H9 (cell line): ENCODE data around the gene IGF2. TPM values are rescaled to one million over a fixed set of nuclear protein-coding genes. Genes with fewer than 3 reads are reported as not detected.

Experiments used
- DNase-seq: peaks from one replicate; pipeline ENCODE4 v3.0.0-alpha.2; 2017
- H2AFZ ChIP-seq: one replicate; pipeline ENCODE4 v1.6.1; 2013; ENCODE audit warnings: mild to moderate bottlenecking, low read length, control low read depth, moderate library complexity
- H2AK5ac ChIP-seq: 2 replicates; pipeline ENCODE4 v1.6.1; 2013; ENCODE audit warnings: low read length, control low read depth, mixed read lengths; ENCODE audit not compliant: insufficient read length
- H2BK120ac ChIP-seq: one replicate; pipeline ENCODE4 v1.6.1; 2013; ENCODE audit warnings: low read depth, mild to moderate bottlenecking, low read length, control low read depth, inconsistent platforms; ENCODE audit not compliant: poor library complexity, severe bottlenecking
- H2BK12ac ChIP-seq: 2 replicates; pipeline ENCODE4 v1.6.1; 2013; ENCODE audit warnings: low read length, control low read depth, mixed read lengths, low read depth; ENCODE audit not compliant: insufficient read length
- H2BK15ac ChIP-seq: 2 replicates; pipeline ENCODE4 v1.6.1; 2013; ENCODE audit warnings: low read depth, low read length, control low read depth
- H2BK20ac ChIP-seq: one replicate; pipeline ENCODE4 v1.6.1; 2013; ENCODE audit warnings: low read depth, mild to moderate bottlenecking, low read length, control low read depth, inconsistent platforms; ENCODE audit not compliant: poor library complexity, severe bottlenecking
- H2BK5ac ChIP-seq: 2 replicates; pipeline ENCODE4 v1.6.1; 2013; ENCODE audit warnings: low read length, control low read depth, mixed read lengths; ENCODE audit not compliant: insufficient read length
- H3K14ac ChIP-seq: 2 replicates; pipeline ENCODE4 v1.6.1; 2013; ENCODE audit warnings: low read length, control low read depth; ENCODE audit not compliant: insufficient read depth
- H3K18ac ChIP-seq: 2 replicates; pipeline ENCODE4 v1.6.1; 2013; ENCODE audit warnings: low read depth, mild to moderate bottlenecking, mixed read lengths, low read length, control low read depth; ENCODE audit not compliant: insufficient read length
- H3K23ac ChIP-seq: 2 replicates; pipeline ENCODE4 v1.6.1; 2013; ENCODE audit warnings: low read length, control low read depth, mixed read lengths, low read depth; ENCODE audit not compliant: insufficient read length
- H3K23me2 ChIP-seq: 2 replicates; pipeline ENCODE4 v1.6.1; 2013; ENCODE audit warnings: low read depth, mild to moderate bottlenecking, mixed read lengths, low read length, control low read depth; ENCODE audit not compliant: insufficient read length, poor library complexity, severe bottlenecking
- H3K27ac ChIP-seq: 2 replicates; pipeline ENCODE4 v1.5.1; 2013; ENCODE audit warnings: low read length, control low read depth, mixed read lengths, low read depth; ENCODE audit not compliant: insufficient read length
- H3K27me3 ChIP-seq: 2 replicates; pipeline ENCODE4 v1.6.1; 2013; ENCODE audit warnings: low read length, control low read depth, inconsistent platforms; ENCODE audit not compliant: insufficient read depth
- H3K4ac ChIP-seq: 2 replicates; pipeline ENCODE4 v1.6.1; 2013; ENCODE audit warnings: low read depth, mild to moderate bottlenecking, control low read depth, inconsistent platforms, low read length, moderate library complexity
- H3K4me1 ChIP-seq: 2 replicates; pipeline ENCODE4 v1.6.1; 2013; ENCODE audit warnings: low read length, control low read depth, inconsistent platforms; ENCODE audit not compliant: insufficient read depth
- H3K4me2 ChIP-seq: 2 replicates; pipeline ENCODE4 v1.6.1; 2013; ENCODE audit warnings: low read length, control low read depth, mixed read lengths; ENCODE audit not compliant: insufficient read length, insufficient read depth
- H3K56ac ChIP-seq: 2 replicates; pipeline ENCODE4 v1.6.1; 2013; ENCODE audit warnings: low read depth, mild to moderate bottlenecking, mixed read lengths, low read length, control low read depth; ENCODE audit not compliant: insufficient read length
- H3K79me1 ChIP-seq: 2 replicates; pipeline ENCODE4 v1.6.1; 2013; ENCODE audit warnings: low read depth, mild to moderate bottlenecking, moderate library complexity, low read length, control low read depth, inconsistent platforms; ENCODE audit not compliant: insufficient read depth, poor library complexity, severe bottlenecking
- H3K79me2 ChIP-seq: 2 replicates; pipeline ENCODE4 v1.6.1; 2013; ENCODE audit warnings: low read length, control low read depth, inconsistent platforms; ENCODE audit not compliant: insufficient read depth
- H3K9ac ChIP-seq: 2 replicates; pipeline ENCODE4 v1.6.1; 2013; ENCODE audit warnings: low read length, control low read depth, mixed read lengths; ENCODE audit not compliant: insufficient read length; ENCODE audit errors: extremely low read depth
- H3K9me3 ChIP-seq: one replicate; pipeline ENCODE4 v1.6.1; 2013; ENCODE audit warnings: low read depth, low read length, inconsistent platforms; ENCODE audit not compliant: control insufficient read depth
- H3T11ph ChIP-seq: one replicate; pipeline ENCODE4 v1.6.1; 2013; ENCODE audit warnings: mild to moderate bottlenecking, low read length, control low read depth, inconsistent platforms
- H4K20me1 ChIP-seq: one replicate; pipeline ENCODE4 v1.6.1; 2013; ENCODE audit not compliant: control insufficient read depth, insufficient read length, insufficient read depth
- H4K5ac ChIP-seq: 2 replicates; pipeline ENCODE4 v1.6.1; 2013; ENCODE audit warnings: low read depth, mild to moderate bottlenecking, mixed read lengths, low read length, control low read depth; ENCODE audit not compliant: insufficient read length
- H4K8ac ChIP-seq: replicated peaks from 2 replicates; pipeline ENCODE4 v1.6.1; 2013; ENCODE audit warnings: low read length, control low read depth, mixed read lengths, low read depth; ENCODE audit not compliant: insufficient read length
- H4K91ac ChIP-seq: 2 replicates; pipeline ENCODE4 v1.6.1; 2013; ENCODE audit warnings: low read depth, mild to moderate bottlenecking, moderate library complexity, mixed read lengths, low read length, control low read depth; ENCODE audit not compliant: insufficient read length
- H3K27ac Mint-ChIP-seq, 3 experiments: 2 replicates in 2 of 3; 3 replicates in 1 of 3; pipeline ENCODE4 v1.8.0; 2020 to 2021; ENCODE audit warnings: mixed read lengths in 3 of 3, mild to moderate bottlenecking in 1 of 3, moderate library complexity in 1 of 3
- H3K27me3 Mint-ChIP-seq: 2 replicates; pipeline ENCODE4 v1.8.0; 2021; ENCODE audit warnings: low read depth, mild to moderate bottlenecking, moderate library complexity, mixed read lengths
- H3K36me3 Mint-ChIP-seq, 3 experiments: 2 replicates in 2 of 3; 3 replicates in 1 of 3; pipeline ENCODE4 v1.8.0; 2020 to 2021; ENCODE audit warnings: low read depth in 3 of 3, mixed read lengths in 3 of 3; ENCODE audit not compliant: insufficient read depth in 1 of 3
- H3K4me1 Mint-ChIP-seq, 2 experiments: 2 replicates each; pipeline ENCODE4 v1.8.0; 2020; ENCODE audit warnings: mixed read lengths in 2 of 2
- H3K4me3 Mint-ChIP-seq, 2 experiments: 2 replicates in 1 of 2; 3 replicates in 1 of 2; pipeline ENCODE4 v1.8.0; 2020 to 2021; ENCODE audit warnings: mild to moderate bottlenecking in 2 of 2, mixed read lengths in 2 of 2, moderate library complexity in 1 of 2
- H3K9me3 Mint-ChIP-seq, 2 experiments: 2 replicates in 1 of 2; 3 replicates in 1 of 2; pipeline ENCODE4 v1.8.0; 2020; ENCODE audit warnings: mild to moderate bottlenecking in 2 of 2, mixed read lengths in 2 of 2, moderate library complexity in 1 of 2
- WGBS: extraction: QIAGEN DNeasy Blood & Tissue Kit; methylation state at CpG from one replicate; pipeline ENCODE4 v1.1.7; 2013; ENCODE audit warnings: missing lambda C conversion rate, low lambda C conversion rate, mixed read lengths; ENCODE audit not compliant: insufficient read length; ENCODE audit errors: extremely low coverage; 5-methylcytosine and 5-hydroxymethylcytosine counted together
- total RNA-seq: library from RNA; stranded (reverse); gene quantifications from 2 replicates; pipeline ENCODE4 v1.2.1, GENCODE V29; 2021
- TF ChIP-seq, protein P1 (sequence below): fragments of 200-600 bp; sonication (generic); conservative IDR thresholded peaks from 3 replicates; pipeline ENCODE4 v1.8.0; 2021; ENCODE audit warnings: antibody characterized with exemption, mild to moderate bottlenecking

Gene IGF2
- total RNA-seq, 1 experiment from 2014 or later, result 2.8 TPM

DNA sequence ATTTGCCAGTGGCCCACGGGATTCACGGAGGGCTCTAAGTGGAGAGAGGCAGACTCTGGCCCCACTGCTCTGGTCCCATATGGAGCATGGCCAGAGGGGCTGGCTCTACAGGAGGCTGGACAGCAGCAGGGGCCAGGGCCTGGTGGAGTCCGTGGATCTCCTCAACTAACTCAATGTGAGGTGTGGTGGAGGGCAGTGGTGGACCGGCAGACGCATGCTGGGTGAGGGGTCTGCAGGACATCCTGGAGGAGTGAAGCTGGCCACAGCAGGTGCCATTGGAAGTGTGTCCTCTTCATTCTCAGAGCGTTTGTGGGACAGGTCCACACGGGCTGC is 15.6 kb downstream of the IGF2 start:
- no peak overlapping the region for H2BK5ac ChIP-seq
- H3K14ac ChIP-seq, result no peak overlapping the region
- H3K9ac ChIP-seq, result no peak overlapping the region
- H2BK120ac ChIP-seq, result no peak overlapping the region
- no peak overlapping the region for H2AFZ ChIP-seq
- H3K27me3 ChIP-seq, result no peaks in the 10 kb centered on the region
- H4K5ac ChIP-seq, result no peak overlapping the region
- H2BK12ac ChIP-seq, result no peak overlapping the region
- no peaks in the 10 kb centered on the region for H3K23me2 ChIP-seq
- H3K9me3 ChIP-seq, result no peaks in the 10 kb centered on the region
- no peaks in the 10 kb centered on the region for H3K4me1 ChIP-seq
- H3K27ac ChIP-seq, result no peak overlapping the region
- no peak overlapping the region for H4K8ac ChIP-seq
- WGBS, result no CpG with 5 or more reads among the region's 7 CpGs
- H2BK20ac ChIP-seq, result no peak overlapping the region
- H3K4ac ChIP-seq, result no peak overlapping the region
- no peak overlapping the region for H3K18ac ChIP-seq
- no peak overlapping the region for H4K91ac ChIP-seq
- no peaks in the 10 kb centered on the region; a peak in 1 of 5 replicates for H3K9me3 Mint-ChIP-seq
- H3K36me3 Mint-ChIP-seq, result no peaks in the 10 kb centered on the region
- no peak overlapping the region for H3K56ac ChIP-seq
- peaks cover 41% of the 10 kb centered on the region for H3K27me3 Mint-ChIP-seq
- no peaks in the 10 kb centered on the region for H3K79me2 ChIP-seq
- no peaks in the 10 kb centered on the region for H4K20me1 ChIP-seq
- no peak overlapping the region for H3K23ac ChIP-seq
- peaks cover 0 to 14% of the 10 kb centered on the region in 2 experiments; a peak in 2 of 4 replicates for H3K4me1 Mint-ChIP-seq
- H2AK5ac ChIP-seq, result no peak overlapping the region
- TF ChIP-seq, protein P1, sequence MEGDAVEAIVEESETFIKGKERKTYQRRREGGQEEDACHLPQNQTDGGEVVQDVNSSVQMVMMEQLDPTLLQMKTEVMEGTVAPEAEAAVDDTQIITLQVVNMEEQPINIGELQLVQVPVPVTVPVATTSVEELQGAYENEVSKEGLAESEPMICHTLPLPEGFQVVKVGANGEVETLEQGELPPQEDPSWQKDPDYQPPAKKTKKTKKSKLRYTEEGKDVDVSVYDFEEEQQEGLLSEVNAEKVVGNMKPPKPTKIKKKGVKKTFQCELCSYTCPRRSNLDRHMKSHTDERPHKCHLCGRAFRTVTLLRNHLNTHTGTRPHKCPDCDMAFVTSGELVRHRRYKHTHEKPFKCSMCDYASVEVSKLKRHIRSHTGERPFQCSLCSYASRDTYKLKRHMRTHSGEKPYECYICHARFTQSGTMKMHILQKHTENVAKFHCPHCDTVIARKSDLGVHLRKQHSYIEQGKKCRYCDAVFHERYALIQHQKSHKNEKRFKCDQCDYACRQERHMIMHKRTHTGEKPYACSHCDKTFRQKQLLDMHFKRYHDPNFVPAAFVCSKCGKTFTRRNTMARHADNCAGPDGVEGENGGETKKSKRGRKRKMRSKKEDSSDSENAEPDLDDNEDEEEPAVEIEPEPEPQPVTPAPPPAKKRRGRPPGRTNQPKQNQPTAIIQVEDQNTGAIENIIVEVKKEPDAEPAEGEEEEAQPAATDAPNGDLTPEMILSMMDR, result no peak
- H3T11ph ChIP-seq, result no peak overlapping the region
- no peak overlapping the region for H3K27ac Mint-ChIP-seq
- no peak overlapping the region; a peak in 1 of 5 replicates for H3K4me3 Mint-ChIP-seq
- no peaks in the 10 kb centered on the region for H3K79me1 ChIP-seq
- DNase-seq, result no peak
- no peak overlapping the region for H3K4me2 ChIP-seq
- no peak overlapping the region for H2BK15ac ChIP-seq
